Body of pancreas (tissue), 4 donors: ENCODE data around the gene OR14A2.

Experiments used
- CTCF ChIP-seq, 7 experiments: fragments of 450-650 bp in 4 of 7; fragments of 200-600 bp in 3 of 7; sonication (generic) in 3 of 7; IDR thresholded peaks; one replicate each; pipeline ENCODE4 v1.5.1; 2016 to 2019; ENCODE audit warnings: antibody characterized with exemption in 7 of 7
- POLR2A ChIP-seq, 3 donors: fragments of 450-650 bp; IDR thresholded peaks; one replicate each; pipeline ENCODE4 v1.6.1; 2016; ENCODE audit warnings: antibody characterized with exemption in 3 of 3, mild to moderate bottlenecking in 2 of 3

GRCh38 chr1:247679639-247680038 is 68.3 kb downstream of the OR14A2 start, which contains the start of gene OR13G1:
- TF ChIP-seq CTCF (IDR thresholded peaks at IDR 0.05), result no peak
- TF ChIP-seq POLR2A (IDR thresholded peaks at IDR 0.05), result no peak
